Osteoblast (primary cell): ENCODE measurements around the gene ZNF398. TPM values are rescaled to one million over a fixed set of nuclear protein-coding genes. Genes with fewer than 3 reads are reported as not detected.

Experiments used
- DNase-seq: peaks from one replicate; pipeline ENCODE4 v3.0.0; 2011; ENCODE audit warnings: low spot score, mixed read lengths; ENCODE audit not compliant: insufficient read length; ENCODE audit errors: missing footprints
- H2AFZ ChIP-seq: 2 replicates; pipeline ENCODE4 v1.6.0; 2011; ENCODE audit warnings: mild to moderate bottlenecking, low read length
- H3K27ac ChIP-seq: 2 replicates; pipeline ENCODE4 v1.5.1; 2011; ENCODE audit warnings: mild to moderate bottlenecking, low read depth, low read length, moderate library complexity
- H3K27me3 ChIP-seq: 2 replicates; pipeline ENCODE4 v1.6.0; 2012; ENCODE audit warnings: mild to moderate bottlenecking, control low read depth, inconsistent platforms, low read length, moderate library complexity; ENCODE audit not compliant: insufficient read depth
- H3K36me3 ChIP-seq: 2 replicates; pipeline ENCODE4 v1.5.1; 2011; ENCODE audit warnings: mild to moderate bottlenecking, low read length, control low read depth, moderate library complexity; ENCODE audit not compliant: insufficient read depth
- H3K4me1 ChIP-seq: 2 replicates; pipeline ENCODE4 v1.5.1; 2011; ENCODE audit warnings: mild to moderate bottlenecking, low read length, control low read depth, moderate library complexity; ENCODE audit not compliant: insufficient read depth
- H3K4me2 ChIP-seq: 2 replicates; pipeline ENCODE4 v1.6.0; 2011; ENCODE audit warnings: mild to moderate bottlenecking, low read length; ENCODE audit not compliant: insufficient read depth
- H3K4me3 ChIP-seq: fragments of 200-600 bp; sonication (generic); 3 replicates; pipeline ENCODE4 v1.5.1; 2012; ENCODE audit warnings: mild to moderate bottlenecking, low read length, inconsistent platforms; ENCODE audit not compliant: insufficient read depth
- H3K79me2 ChIP-seq: 2 replicates; pipeline ENCODE4 v1.6.0; 2012; ENCODE audit warnings: mild to moderate bottlenecking, low read length, control low read depth, inconsistent platforms; ENCODE audit not compliant: insufficient read depth
- H3K9me3 ChIP-seq: 2 replicates; pipeline ENCODE4 v1.5.1; 2011; ENCODE audit warnings: low read depth, low read length, control low read depth
- H4K20me1 ChIP-seq: 2 replicates; pipeline ENCODE4 v1.6.0; 2012; ENCODE audit warnings: mild to moderate bottlenecking, low read length, control low read depth; ENCODE audit not compliant: insufficient read depth
- CTCF ChIP-seq: IDR thresholded peaks from 2 replicates; pipeline ENCODE4 v1.5.1; 2011; ENCODE audit warnings: mild to moderate bottlenecking, low read depth, low read length, moderate library complexity; ENCODE audit errors: extremely low read depth
- total RNA-seq: library from RNA; depleted of rRNA; stranded (reverse); fragments of >200 nt; gene quantifications from 2 replicates; pipeline ENCODE4 v1.2.3, GENCODE V29; 2012

The ZNF398 gene
- total RNA-seq, 1 donor: 15.9 TPM

- Histone ChIP-seq H3K9me3 (no peaks in the 10 kb centered on the region), H3K4me1 (peaks cover 4% of the 10 kb centered on the region), H2AFZ (no peak overlapping the region), H3K4me3 (no peak overlapping the region), H3K27ac (no peak overlapping the region), H3K27me3 (peaks cover 7% of the 10 kb centered on the region), H3K4me2 (no peak overlapping the region), H3K79me2 (peaks cover 17% of the 10 kb centered on the region), H3K36me3 (no peaks in the 10 kb centered on the region), H4K20me1 (peaks cover 9% of the 10 kb centered on the region)
- TF ChIP-seq CTCF: no peak
- DNase-seq: peak; percentile 49
Observed at GRCh38 chr7:149191851-149192250, 44.6 kb downstream of the ZNF398 start.

GRCh38 chr7:149194799-149195179, 47.5 kb downstream of the ZNF398 start:
- H3K79me2 ChIP-seq: peaks cover 46% of the 10 kb centered on the region
- H3K4me3 ChIP-seq: peak overlapping the region; percentile 93
- H3K4me1 ChIP-seq: peaks cover 9% of the 10 kb centered on the region
- TF ChIP-seq CTCF: no peak
- peak overlapping the region; percentile 93 for H3K4me2 ChIP-seq
- H3K27me3 ChIP-seq: peaks cover 5% of the 10 kb centered on the region
- peak overlapping the region; percentile 73 for H2AFZ ChIP-seq
- no peak for DNase-seq
- peaks cover 27% of the 10 kb centered on the region for H4K20me1 ChIP-seq
- peaks cover 15% of the 10 kb centered on the region for H3K36me3 ChIP-seq
- H3K27ac ChIP-seq: peak overlapping the region; percentile 75
- no peaks in the 10 kb centered on the region for H3K9me3 ChIP-seq

GRCh38 chr7:149195180-149196150, 48.2 kb downstream of the ZNF398 start, which contains the start of gene ZNF282:
ZNF282 (plus strand) TSS chr7:149195546; CDS start chr7:149195590, 44 bp downstream.
- Histone ChIP-seq H3K4me1 (peaks cover 9% of the 10 kb centered on the region), H3K9me3 (no peaks in the 10 kb centered on the region), H2AFZ (peak within 1 kb of the TSS; percentile 74), H3K4me3 (peak within 1 kb of the TSS; percentile 93), H3K36me3 (peaks cover 22% of the 10 kb centered on the region), H3K79me2 (peaks cover 52% of the 10 kb centered on the region), H4K20me1 (peaks cover 31% of the 10 kb centered on the region), H3K4me2 (peak within 1 kb of the TSS; percentile 98), H3K27me3 (no peaks in the 10 kb centered on the region), H3K27ac (peak within 1 kb of the TSS; percentile 75)
- TF ChIP-seq CTCF: peak; percentile 60
- DNase-seq: peak; percentile 100

GRCh38 chr7:149196151-149196704, 49.0 kb downstream of the ZNF398 start:
- Histone ChIP-seq H4K20me1 (peaks cover 31% of the 10 kb centered on the region), H3K4me3 (peak overlapping the region; percentile 93), H3K36me3 (peaks cover 29% of the 10 kb centered on the region), H3K27me3 (no peaks in the 10 kb centered on the region), H3K9me3 (no peaks in the 10 kb centered on the region), H3K27ac (peak overlapping the region; percentile 75), H3K79me2 (peaks cover 59% of the 10 kb centered on the region), H3K4me2 (peak overlapping the region; percentile 98), H2AFZ (peak overlapping the region; percentile 74), H3K4me1 (peaks cover 9% of the 10 kb centered on the region)
- no peak for TF ChIP-seq CTCF
- peak; percentile 75 for DNase-seq
